Astrocyte (in vitro differentiated cells and primary cell): ENCODE results near the gene ZNF892.

Experiments used
- EZH2 ChIP-seq: IDR thresholded peaks from 2 replicates; pipeline ENCODE4 v1.6.1; 2012; ENCODE audit warnings: mild to moderate bottlenecking, low read length, inconsistent platforms; ENCODE audit not compliant: insufficient read depth
- TF ChIP-seq, protein P1 (sequence below): IDR thresholded peaks from 2 replicates; pipeline ENCODE4 v1.5.1; 2011; ENCODE audit warnings: low read depth, mild to moderate bottlenecking, inconsistent platforms, low read length, moderate library complexity; ENCODE audit not compliant: insufficient read depth

DNA sequence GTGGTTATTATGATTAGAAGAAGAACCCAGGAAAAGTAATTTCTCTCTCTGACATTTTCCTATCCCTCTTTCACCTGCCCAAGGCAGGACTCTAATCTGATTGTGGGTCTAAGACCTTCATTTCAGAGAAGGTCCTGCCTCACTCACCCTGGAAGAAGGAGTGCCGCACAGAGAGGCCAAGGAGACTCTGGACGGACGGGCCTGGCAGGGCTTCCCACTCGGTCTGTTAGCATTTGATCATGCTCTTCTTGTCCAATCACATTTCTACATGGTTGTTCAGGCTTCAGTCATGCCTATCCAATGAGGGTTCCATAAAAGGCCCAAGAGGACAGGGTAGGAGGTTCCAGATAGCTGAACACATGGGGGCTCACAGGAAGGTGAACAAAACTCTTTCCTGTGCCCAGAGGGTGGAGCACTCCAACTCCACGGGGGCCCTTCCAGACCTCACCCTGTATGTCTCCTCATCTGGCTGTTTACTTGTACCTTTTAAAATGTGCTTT is 27.0 kb downstream of the ZNF892 start:
- TF ChIP-seq, protein P1, sequence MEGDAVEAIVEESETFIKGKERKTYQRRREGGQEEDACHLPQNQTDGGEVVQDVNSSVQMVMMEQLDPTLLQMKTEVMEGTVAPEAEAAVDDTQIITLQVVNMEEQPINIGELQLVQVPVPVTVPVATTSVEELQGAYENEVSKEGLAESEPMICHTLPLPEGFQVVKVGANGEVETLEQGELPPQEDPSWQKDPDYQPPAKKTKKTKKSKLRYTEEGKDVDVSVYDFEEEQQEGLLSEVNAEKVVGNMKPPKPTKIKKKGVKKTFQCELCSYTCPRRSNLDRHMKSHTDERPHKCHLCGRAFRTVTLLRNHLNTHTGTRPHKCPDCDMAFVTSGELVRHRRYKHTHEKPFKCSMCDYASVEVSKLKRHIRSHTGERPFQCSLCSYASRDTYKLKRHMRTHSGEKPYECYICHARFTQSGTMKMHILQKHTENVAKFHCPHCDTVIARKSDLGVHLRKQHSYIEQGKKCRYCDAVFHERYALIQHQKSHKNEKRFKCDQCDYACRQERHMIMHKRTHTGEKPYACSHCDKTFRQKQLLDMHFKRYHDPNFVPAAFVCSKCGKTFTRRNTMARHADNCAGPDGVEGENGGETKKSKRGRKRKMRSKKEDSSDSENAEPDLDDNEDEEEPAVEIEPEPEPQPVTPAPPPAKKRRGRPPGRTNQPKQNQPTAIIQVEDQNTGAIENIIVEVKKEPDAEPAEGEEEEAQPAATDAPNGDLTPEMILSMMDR, result no peak
- TF ChIP-seq EZH2, result no peak
